ENCODE measurements around the gene CCR4.
"Not testable (repeated sequence)": the region's sequence is repeated elsewhere in the genome, so short reads cannot be mapped to it uniquely, and the experiment has no call there.

CCR4 gene

GRCh38 chr3:32984918-32985317 is 33.5 kb downstream of the CCR4 start:
- not testable (repeated sequence) for DNase-seq

- DNase-seq, result no peak
Measured at GRCh38 chr3:32989171-32989570, 37.7 kb downstream of the CCR4 start.

GRCh38 chr3:32990116-32990515 is 38.7 kb downstream of the CCR4 start:
- DNase-seq, result no peak

GRCh38 chr3:32991781-32992180 is 40.3 kb downstream of the CCR4 start:
- DNase-seq, result no peak

GRCh38 chr3:32992310-32992686 is 40.9 kb downstream of the CCR4 start:
- DNase-seq, result no peak

- DNase-seq, result no peak
Measured at GRCh38 chr3:32994045-32994444, 42.6 kb downstream of the CCR4 start.

- no peak for DNase-seq
Measured at GRCh38 chr3:32995098-32995497, 43.7 kb downstream of the CCR4 start.

GRCh38 chr3:32996048-32996754 is 44.8 kb downstream of the CCR4 start:
- no peak for DNase-seq

- DNase-seq, result no peak
Measured at GRCh38 chr3:32996755-32997091, 45.3 kb downstream of the CCR4 start.

- DNase-seq, result no peak
Measured at GRCh38 chr3:32998631-32999451, 47.4 kb downstream of the CCR4 start.

GRCh38 chr3:33000691-33001385 is 49.4 kb downstream of the CCR4 start:
- DNase-seq, result no peak

GRCh38 chr3:33001889-33002288 is 50.4 kb downstream of the CCR4 start:
- no peak for DNase-seq

- DNase-seq, result no peak
Measured at GRCh38 chr3:33003308-33003707, 51.9 kb downstream of the CCR4 start.

GRCh38 chr3:33004205-33004604 is 52.8 kb downstream of the CCR4 start:
- DNase-seq, result no peak

GRCh38 chr3:33004961-33005360 is 53.5 kb downstream of the CCR4 start:
- no peak for DNase-seq
